ENCODE measurements around the gene CERS3. TPM values are rescaled to one million over a fixed set of nuclear protein-coding genes. Genes with fewer than 3 reads are reported as not detected.

CERS3 gene
- polyA plus RNA-seq, 1 experiment: not detected

- no peak for TF ChIP-seq CTCF (IDR thresholded peaks at IDR 0.05; ENCODE audit: insufficient read depth, low read depth, low read length)
- CTCF ChIA-PET: no interaction called here
- H3K36me3 ChIP-seq (ENCODE audit: control insufficient read depth, insufficient read depth, low read length): no peaks in the 10 kb centered on the region
- no peak overlapping the region for H3K4me3 ChIP-seq (ENCODE audit: low read depth, low read length)
- POLR2A ChIA-PET: no interaction called here
- no peak for DNase-seq (ENCODE audit: low read depth)
- H3K27me3 ChIP-seq (ENCODE audit: control insufficient read depth, insufficient read depth, low read length): no peaks in the 10 kb centered on the region
Measured at GRCh38 chr15:100434038-100434437, 94.7 kb downstream of the CERS3 start.

GRCh38 chr15:100433304-100433703 lies 95.4 kb downstream of the CERS3 start:
- TF ChIP-seq CTCF (IDR thresholded peaks at IDR 0.05; ENCODE audit: insufficient read depth, low read depth, low read length): no peak
- Histone ChIP-seq H3K4me3 (ENCODE audit: low read depth, low read length) (no peak overlapping the region), H3K36me3 (ENCODE audit: control insufficient read depth, insufficient read depth, low read length) (no peaks in the 10 kb centered on the region), H3K27me3 (ENCODE audit: control insufficient read depth, insufficient read depth, low read length) (no peaks in the 10 kb centered on the region)
- ChIA-PET POLR2A (no interaction called here), CTCF (no interaction called here)
- no peak for DNase-seq (ENCODE audit: low read depth)

GRCh38 chr15:100430411-100430810 lies 98.3 kb downstream of the CERS3 start:
- Histone ChIP-seq H3K36me3 (ENCODE audit: control insufficient read depth, insufficient read depth, low read length) (no peaks in the 10 kb centered on the region), H3K27me3 (ENCODE audit: control insufficient read depth, insufficient read depth, low read length) (no peaks in the 10 kb centered on the region), H3K4me3 (ENCODE audit: low read depth, low read length) (no peak overlapping the region)
- TF ChIP-seq CTCF (IDR thresholded peaks at IDR 0.05; ENCODE audit: insufficient read depth, low read depth, low read length): no peak
- no peak for DNase-seq (ENCODE audit: low read depth)
- ChIA-PET POLR2A (no interaction called here), CTCF (no interaction called here)

GRCh38 chr15:100429116-100429728 lies 99.5 kb downstream of the CERS3 start:
- Histone ChIP-seq H3K27me3 (ENCODE audit: control insufficient read depth, insufficient read depth, low read length) (no peaks in the 10 kb centered on the region), H3K4me3 (ENCODE audit: low read depth, low read length) (no peak overlapping the region), H3K36me3 (ENCODE audit: control insufficient read depth, insufficient read depth, low read length) (no peaks in the 10 kb centered on the region)
- no peak for TF ChIP-seq CTCF (IDR thresholded peaks at IDR 0.05; ENCODE audit: insufficient read depth, low read depth, low read length)
- POLR2A ChIA-PET: no interaction called here
- DNase-seq (ENCODE audit: low read depth): no peak
- CTCF ChIA-PET: no interaction called here

GRCh38 chr15:100426937-100427336 lies 101.8 kb downstream of the CERS3 start:
- ChIA-PET CTCF (no interaction called here), POLR2A (no interaction called here)
- no peak overlapping the region for H3K4me3 ChIP-seq (ENCODE audit: low read depth, low read length)
- no peaks in the 10 kb centered on the region for H3K27me3 ChIP-seq (ENCODE audit: control insufficient read depth, insufficient read depth, low read length)
- no peaks in the 10 kb centered on the region for H3K36me3 ChIP-seq (ENCODE audit: control insufficient read depth, insufficient read depth, low read length)
- no peak for DNase-seq (ENCODE audit: low read depth)
- no peak for TF ChIP-seq CTCF (IDR thresholded peaks at IDR 0.05; ENCODE audit: insufficient read depth, low read depth, low read length)

Measured in BJ (cell line).